Measurements from ENCODE around the gene TAC4.

The TAC4 gene

GRCh38 chr17:49890852-49891251 is 43.0 kb upstream of the TAC4 start:
- FAIRE-seq = no peak
- DNase-seq (ENCODE audit: insufficient read length, low spot score) = no peak
- no peak for TF ChIP-seq CTCF (IDR thresholded peaks at IDR 0.05; ENCODE audit: insufficient read depth, missing control alignments)

GRCh38 chr17:49890077-49890821 is 42.4 kb upstream of the TAC4 start:
- DNase-seq (ENCODE audit: insufficient read length, low spot score) (no peak), FAIRE-seq (no peak)
- TF ChIP-seq CTCF (IDR thresholded peaks at IDR 0.05; ENCODE audit: insufficient read depth, missing control alignments) = no peak

GRCh38 chr17:49889500-49889899 is 41.6 kb upstream of the TAC4 start:
- TF ChIP-seq CTCF (IDR thresholded peaks at IDR 0.05; ENCODE audit: insufficient read depth, missing control alignments) = no peak
- no peak for DNase-seq (ENCODE audit: insufficient read length, low spot score)
- no peak for FAIRE-seq

GRCh38 chr17:49887744-49888360 is 40.0 kb upstream of the TAC4 start:
- DNase-seq (ENCODE audit: insufficient read length, low spot score) (no peak), FAIRE-seq (no peak)
- no peak for TF ChIP-seq CTCF (IDR thresholded peaks at IDR 0.05; ENCODE audit: insufficient read depth, missing control alignments)

- TF ChIP-seq CTCF (IDR thresholded peaks at IDR 0.05; ENCODE audit: insufficient read depth, missing control alignments) = no peak
Observed at GRCh38 chr17:49887086-49887743, 39.3 kb upstream of the TAC4 start.

GRCh38 chr17:49886036-49886435 is 38.2 kb upstream of the TAC4 start:
- DNase-seq (ENCODE audit: insufficient read length, low spot score) (no peak), FAIRE-seq (no peak)
- TF ChIP-seq CTCF (IDR thresholded peaks at IDR 0.05; ENCODE audit: insufficient read depth, missing control alignments) = no peak

More at GRCh38 chr17:49887086-49887743, 39.3 kb upstream of the TAC4 start:
- FAIRE-seq (no peak), DNase-seq (ENCODE audit: insufficient read length, low spot score) (no peak)

- FAIRE-seq (no peak), DNase-seq (ENCODE audit: insufficient read length, low spot score) (no peak)
- no peak for TF ChIP-seq CTCF (IDR thresholded peaks at IDR 0.05; ENCODE audit: insufficient read depth, missing control alignments)
Observed at GRCh38 chr17:49882434-49882833, 34.6 kb upstream of the TAC4 start.

Data from D721Med (cell line).